WERI-Rb-1 (cell line): ENCODE measurements around the gene TP53BP1.

Source experiments
- DNase-seq: peaks from one replicate; pipeline ENCODE4 v3.0.0-alpha.2; 2020
- H3K27ac ChIP-seq: fragments of 250-450 bp; sonication (Bioruptor Pico); 2 replicates; pipeline ENCODE4 v1.5.1; 2020; ENCODE audit warnings: mild to moderate bottlenecking, moderate library complexity
- H3K27me3 ChIP-seq: fragments of 250-450 bp; sonication (Bioruptor Pico); 2 replicates; pipeline ENCODE4 v1.5.1; 2021; ENCODE audit warnings: mild to moderate bottlenecking, low read depth, moderate library complexity; ENCODE audit not compliant: insufficient read depth, severe bottlenecking
- H3K36me3 ChIP-seq: fragments of 250-450 bp; sonication (Bioruptor Pico); 2 replicates; pipeline ENCODE4 v1.5.1; 2020; ENCODE audit warnings: mild to moderate bottlenecking, moderate library complexity
- H3K4me3 ChIP-seq: 2 replicates; pipeline ENCODE4 v1.5.1; 2011; ENCODE audit warnings: low read depth, mild to moderate bottlenecking, control low read depth, low read length
- H3K9me3 ChIP-seq: fragments of 250-450 bp; sonication (Bioruptor Pico); 2 replicates; pipeline ENCODE4 v1.5.1; 2021; ENCODE audit warnings: mild to moderate bottlenecking, moderate library complexity; ENCODE audit not compliant: severe bottlenecking
- TF ChIP-seq, protein P1 (sequence below): IDR thresholded peaks from 2 replicates; pipeline ENCODE4 v1.5.1; 2011; ENCODE audit warnings: low read depth, mild to moderate bottlenecking, control low read depth, inconsistent platforms, low read length

TP53BP1 gene

GRCh38 chr15:43370310-43370974 lies 122.5 kb downstream of the TP53BP1 start:
- DNase-seq = peak; percentile 42
- Histone ChIP-seq H3K9me3 (no peaks in the 10 kb centered on the region), H3K36me3 (peaks cover 55% of the 10 kb centered on the region), H3K27me3 (no peaks in the 10 kb centered on the region), H3K4me3 (peak overlapping the region; percentile 90), H3K27ac (peak overlapping the region; percentile 92)
- TF ChIP-seq, protein P1, sequence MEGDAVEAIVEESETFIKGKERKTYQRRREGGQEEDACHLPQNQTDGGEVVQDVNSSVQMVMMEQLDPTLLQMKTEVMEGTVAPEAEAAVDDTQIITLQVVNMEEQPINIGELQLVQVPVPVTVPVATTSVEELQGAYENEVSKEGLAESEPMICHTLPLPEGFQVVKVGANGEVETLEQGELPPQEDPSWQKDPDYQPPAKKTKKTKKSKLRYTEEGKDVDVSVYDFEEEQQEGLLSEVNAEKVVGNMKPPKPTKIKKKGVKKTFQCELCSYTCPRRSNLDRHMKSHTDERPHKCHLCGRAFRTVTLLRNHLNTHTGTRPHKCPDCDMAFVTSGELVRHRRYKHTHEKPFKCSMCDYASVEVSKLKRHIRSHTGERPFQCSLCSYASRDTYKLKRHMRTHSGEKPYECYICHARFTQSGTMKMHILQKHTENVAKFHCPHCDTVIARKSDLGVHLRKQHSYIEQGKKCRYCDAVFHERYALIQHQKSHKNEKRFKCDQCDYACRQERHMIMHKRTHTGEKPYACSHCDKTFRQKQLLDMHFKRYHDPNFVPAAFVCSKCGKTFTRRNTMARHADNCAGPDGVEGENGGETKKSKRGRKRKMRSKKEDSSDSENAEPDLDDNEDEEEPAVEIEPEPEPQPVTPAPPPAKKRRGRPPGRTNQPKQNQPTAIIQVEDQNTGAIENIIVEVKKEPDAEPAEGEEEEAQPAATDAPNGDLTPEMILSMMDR = no peak

DNA sequence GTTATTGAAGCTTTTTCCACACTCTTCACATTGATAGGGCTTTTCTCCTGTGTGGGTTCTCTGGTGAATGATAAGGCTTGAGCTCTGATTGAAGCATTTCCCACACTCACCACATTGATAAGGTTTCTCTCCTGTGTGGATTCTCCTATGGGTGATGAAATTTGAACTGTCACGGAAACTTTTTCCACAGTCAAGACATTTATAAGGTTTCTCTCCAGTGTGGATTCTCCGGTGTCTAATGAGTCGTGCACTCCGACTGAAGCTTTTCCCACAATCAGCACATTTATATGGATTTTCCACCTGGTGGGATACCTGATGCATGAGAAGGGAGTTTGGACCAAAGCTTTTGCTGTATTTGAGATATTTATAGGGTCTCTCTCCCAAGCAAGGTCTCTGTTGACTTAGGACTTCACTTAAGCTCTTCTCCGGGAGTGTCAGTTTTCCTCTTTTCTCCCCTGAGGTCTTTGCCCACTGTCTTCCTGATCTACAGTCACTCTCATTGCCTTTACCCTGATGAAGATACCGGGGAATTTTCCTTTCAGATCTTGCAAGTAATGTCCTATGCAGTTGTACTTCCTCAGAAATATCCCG lies 131.5 kb downstream of the TP53BP1 start:
- peaks cover 81% of the 10 kb centered on the region for H3K36me3 ChIP-seq
- peaks cover 21% of the 10 kb centered on the region for H3K9me3 ChIP-seq

GRCh38 chr15:43360821-43361220 lies 132.1 kb downstream of the TP53BP1 start:
- TF ChIP-seq, protein P1 = no peak
- H3K27me3 ChIP-seq = no peaks in the 10 kb centered on the region
- H3K9me3 ChIP-seq = peaks cover 21% of the 10 kb centered on the region
- no peak for DNase-seq
- H3K27ac ChIP-seq = no peak overlapping the region
- peaks cover 76% of the 10 kb centered on the region for H3K36me3 ChIP-seq
- no peak overlapping the region for H3K4me3 ChIP-seq

More for the DNA sequence above, 131.5 kb downstream of the TP53BP1 start:
- Histone ChIP-seq H3K27ac (no peak overlapping the region), H3K27me3 (no peaks in the 10 kb centered on the region), H3K4me3 (no peak overlapping the region)
- no peak for DNase-seq
- TF ChIP-seq, protein P1 = no peak
